ENCODE results near the gene LMO7.

The LMO7 gene

GRCh38 chr13:75877071-75877470 lies 240.9 kb downstream of the LMO7 start:
- DNase-seq (ENCODE audit: low read depth), result no peak
- H3K4me3 ChIP-seq (ENCODE audit: low read depth, low read length), result no peak overlapping the region
- TF ChIP-seq, protein P1, sequence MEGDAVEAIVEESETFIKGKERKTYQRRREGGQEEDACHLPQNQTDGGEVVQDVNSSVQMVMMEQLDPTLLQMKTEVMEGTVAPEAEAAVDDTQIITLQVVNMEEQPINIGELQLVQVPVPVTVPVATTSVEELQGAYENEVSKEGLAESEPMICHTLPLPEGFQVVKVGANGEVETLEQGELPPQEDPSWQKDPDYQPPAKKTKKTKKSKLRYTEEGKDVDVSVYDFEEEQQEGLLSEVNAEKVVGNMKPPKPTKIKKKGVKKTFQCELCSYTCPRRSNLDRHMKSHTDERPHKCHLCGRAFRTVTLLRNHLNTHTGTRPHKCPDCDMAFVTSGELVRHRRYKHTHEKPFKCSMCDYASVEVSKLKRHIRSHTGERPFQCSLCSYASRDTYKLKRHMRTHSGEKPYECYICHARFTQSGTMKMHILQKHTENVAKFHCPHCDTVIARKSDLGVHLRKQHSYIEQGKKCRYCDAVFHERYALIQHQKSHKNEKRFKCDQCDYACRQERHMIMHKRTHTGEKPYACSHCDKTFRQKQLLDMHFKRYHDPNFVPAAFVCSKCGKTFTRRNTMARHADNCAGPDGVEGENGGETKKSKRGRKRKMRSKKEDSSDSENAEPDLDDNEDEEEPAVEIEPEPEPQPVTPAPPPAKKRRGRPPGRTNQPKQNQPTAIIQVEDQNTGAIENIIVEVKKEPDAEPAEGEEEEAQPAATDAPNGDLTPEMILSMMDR (IDR thresholded peaks at IDR 0.05; ENCODE audit: low read depth, low read length, missing control alignments), result no peak

DNA sequence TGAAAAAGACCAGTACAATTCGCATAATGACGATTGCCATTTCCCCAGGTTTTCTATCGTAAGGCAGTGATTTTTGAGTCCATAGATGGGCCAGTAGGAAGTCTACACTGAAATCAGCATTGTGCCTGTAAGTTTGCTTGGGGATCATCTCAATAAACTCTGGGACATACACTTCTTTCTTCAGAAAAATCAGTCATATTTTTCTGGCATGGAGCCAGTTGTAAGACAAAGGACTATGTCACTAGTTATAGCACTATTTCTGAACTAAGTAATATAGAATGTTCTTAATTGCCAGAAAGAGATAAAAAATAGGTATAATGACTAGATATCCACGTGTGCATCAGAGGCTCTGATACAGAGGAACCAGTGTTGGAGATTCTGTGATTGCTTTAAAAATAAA lies 243.5 kb downstream of the LMO7 start:
- TF ChIP-seq, protein P1 (IDR thresholded peaks at IDR 0.05; ENCODE audit: low read depth, low read length, missing control alignments), result no peak
- no peak overlapping the region for H3K4me3 ChIP-seq (ENCODE audit: low read depth, low read length)
- DNase-seq (ENCODE audit: low read depth), result no peak

DNA sequence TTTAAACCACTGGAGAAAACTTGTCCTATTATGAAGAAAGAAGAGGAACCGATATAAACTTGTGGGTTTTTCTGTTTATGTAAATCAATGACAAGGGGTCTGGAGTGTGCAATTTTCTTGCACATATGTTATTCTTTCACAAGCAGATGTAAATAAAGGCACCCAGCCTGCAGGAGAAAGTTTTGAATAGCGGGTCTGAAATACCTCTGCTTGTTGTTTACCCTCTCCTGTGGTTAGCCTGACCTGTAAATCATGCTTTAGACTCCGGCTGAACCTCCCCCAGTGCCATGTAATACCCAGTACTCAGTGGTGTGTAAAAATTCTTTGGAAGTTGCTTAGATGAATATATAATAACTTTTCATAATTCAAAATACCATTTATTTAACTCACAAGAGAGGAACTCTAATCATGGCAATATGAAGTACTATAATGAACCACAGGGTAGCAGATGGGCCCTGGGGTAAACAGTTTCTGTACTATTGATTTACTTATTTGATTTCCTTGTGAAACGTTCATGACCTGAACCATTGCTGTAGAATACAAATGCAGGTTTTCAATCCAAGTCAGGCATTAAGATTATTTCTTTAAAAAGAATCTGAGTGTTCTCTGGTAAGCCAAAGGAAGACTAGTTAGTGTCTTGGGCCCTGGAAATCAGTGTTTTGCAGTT lies 245.1 kb downstream of the LMO7 start:
- no peak for DNase-seq (ENCODE audit: low read depth)
- TF ChIP-seq, protein P1 (IDR thresholded peaks at IDR 0.05; ENCODE audit: low read depth, low read length, missing control alignments), result no peak
- H3K4me3 ChIP-seq (ENCODE audit: low read depth, low read length), result no peak overlapping the region

GRCh38 chr13:75882261-75882660 lies 246.1 kb downstream of the LMO7 start:
- TF ChIP-seq, protein P1 (IDR thresholded peaks at IDR 0.05; ENCODE audit: low read depth, low read length, missing control alignments), result no peak
- H3K4me3 ChIP-seq (ENCODE audit: low read depth, low read length), result no peak overlapping the region
- no peak for DNase-seq (ENCODE audit: low read depth)

DNA sequence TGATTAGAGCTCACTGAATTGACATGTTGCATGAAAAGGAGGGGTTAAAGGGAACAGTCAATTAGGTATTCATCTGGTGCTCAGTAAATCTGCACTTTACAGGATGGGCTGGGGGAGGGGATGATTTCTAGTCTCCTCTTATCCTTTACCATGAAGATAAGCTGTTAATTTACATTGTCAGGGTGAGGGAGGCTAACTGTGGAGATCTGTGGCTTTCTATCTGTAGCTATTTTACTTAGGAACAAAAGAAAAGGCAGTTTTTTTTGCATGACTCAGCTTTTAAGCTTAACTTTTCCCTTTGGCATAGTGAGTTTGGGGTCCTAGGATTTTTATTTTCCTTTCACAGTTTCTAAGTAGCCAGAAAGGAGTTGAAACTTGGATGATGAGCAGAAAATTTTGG lies 253.3 kb downstream of the LMO7 start:
- TF ChIP-seq, protein P1 (IDR thresholded peaks at IDR 0.05; ENCODE audit: low read depth, low read length, missing control alignments), result no peak
- no peak overlapping the region for H3K4me3 ChIP-seq (ENCODE audit: low read depth, low read length)
- DNase-seq (ENCODE audit: low read depth), result no peak

GRCh38 chr13:75895168-75895567 lies 259.0 kb downstream of the LMO7 start:
- no peak overlapping the region for H3K4me3 ChIP-seq (ENCODE audit: low read depth, low read length)
- TF ChIP-seq, protein P1 (IDR thresholded peaks at IDR 0.05; ENCODE audit: low read depth, low read length, missing control alignments), result no peak
- DNase-seq (ENCODE audit: low read depth), result no peak

DNA sequence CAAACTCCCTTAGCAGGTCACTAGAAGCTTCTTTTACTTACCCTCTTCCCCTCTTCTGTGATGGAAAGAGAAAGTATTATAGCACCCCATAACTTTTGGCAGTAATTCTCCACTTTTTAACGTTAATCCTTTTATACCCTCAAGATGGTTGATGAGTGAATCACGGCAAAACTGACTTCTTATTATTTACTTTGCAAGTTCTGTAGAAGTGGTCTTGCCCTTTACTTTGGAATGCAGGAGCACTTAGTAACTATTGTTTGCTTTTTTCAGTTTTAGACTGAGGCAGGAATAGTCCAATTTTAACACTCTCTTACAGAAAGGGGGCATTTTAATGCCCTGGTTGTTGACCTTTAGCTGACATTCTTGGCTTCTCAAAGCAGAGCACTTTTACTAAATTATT lies 260.1 kb downstream of the LMO7 start:
- no peak overlapping the region for H3K4me3 ChIP-seq (ENCODE audit: low read depth, low read length)
- no peak for DNase-seq (ENCODE audit: low read depth)
- TF ChIP-seq, protein P1 (IDR thresholded peaks at IDR 0.05; ENCODE audit: low read depth, low read length, missing control alignments), result no peak
